MM.1S (cell line): ENCODE results near the gene EEPD1.
"Not testable (repeated sequence)": the region's sequence is repeated elsewhere in the genome, so short reads cannot be mapped to it uniquely, and the experiment has no call there.

Experiments used
- EZH2phosphoT487 ChIP-seq: fragments of 300-600 bp; sonication (generic); IDR thresholded peaks from 2 replicates; pipeline ENCODE4 v1.6.1; 2018; ENCODE audit warnings: antibody characterized with exemption, low read length
- TF ChIP-seq, protein P1 (sequence below): fragments of 300-600 bp; sonication (generic); IDR thresholded peaks from 2 replicates; pipeline ENCODE4 v1.5.1; 2016; ENCODE audit warnings: antibody characterized with exemption, low read length, mixed read lengths

- TF ChIP-seq, protein P1, sequence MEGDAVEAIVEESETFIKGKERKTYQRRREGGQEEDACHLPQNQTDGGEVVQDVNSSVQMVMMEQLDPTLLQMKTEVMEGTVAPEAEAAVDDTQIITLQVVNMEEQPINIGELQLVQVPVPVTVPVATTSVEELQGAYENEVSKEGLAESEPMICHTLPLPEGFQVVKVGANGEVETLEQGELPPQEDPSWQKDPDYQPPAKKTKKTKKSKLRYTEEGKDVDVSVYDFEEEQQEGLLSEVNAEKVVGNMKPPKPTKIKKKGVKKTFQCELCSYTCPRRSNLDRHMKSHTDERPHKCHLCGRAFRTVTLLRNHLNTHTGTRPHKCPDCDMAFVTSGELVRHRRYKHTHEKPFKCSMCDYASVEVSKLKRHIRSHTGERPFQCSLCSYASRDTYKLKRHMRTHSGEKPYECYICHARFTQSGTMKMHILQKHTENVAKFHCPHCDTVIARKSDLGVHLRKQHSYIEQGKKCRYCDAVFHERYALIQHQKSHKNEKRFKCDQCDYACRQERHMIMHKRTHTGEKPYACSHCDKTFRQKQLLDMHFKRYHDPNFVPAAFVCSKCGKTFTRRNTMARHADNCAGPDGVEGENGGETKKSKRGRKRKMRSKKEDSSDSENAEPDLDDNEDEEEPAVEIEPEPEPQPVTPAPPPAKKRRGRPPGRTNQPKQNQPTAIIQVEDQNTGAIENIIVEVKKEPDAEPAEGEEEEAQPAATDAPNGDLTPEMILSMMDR: not testable (repeated sequence)
- TF ChIP-seq EZH2phosphoT487: not testable (repeated sequence)
Measured at GRCh38 chr7:36258510-36259259, 105.6 kb downstream of the EEPD1 start.
